ENCODE measurements around the gene SBK1. TPM values are rescaled to one million over a fixed set of nuclear protein-coding genes. Genes with fewer than 3 reads are reported as not detected.

Gene SBK1
- total RNA-seq, 4 donors from 2014 or later, result 0.09 to 0.38 (median 0.12) TPM; not detected in 1

GRCh38 chr16:28311913-28312312 lies 19.6 kb downstream of the SBK1 start:
- no peak for TF ChIP-seq CTCF (IDR thresholded peaks at IDR 0.05)
- DNase-seq (ENCODE audit: low spot score) (no peak), ATAC-seq (ENCODE audit: low FRiP score) (no peak)

- no peak for DNase-seq (ENCODE audit: low spot score)
- ATAC-seq (ENCODE audit: low FRiP score), result no peak
- no peak for TF ChIP-seq CTCF (IDR thresholded peaks at IDR 0.05)
Measured at GRCh38 chr16:28312327-28312726, 20.0 kb downstream of the SBK1 start.

GRCh38 chr16:28313587-28313986 lies 21.3 kb downstream of the SBK1 start:
- ATAC-seq (ENCODE audit: low FRiP score) (no peak), DNase-seq (ENCODE audit: low spot score) (no peak)
- TF ChIP-seq CTCF (IDR thresholded peaks at IDR 0.05), result no peak

- no peak for DNase-seq (ENCODE audit: low spot score)
- no peak for ATAC-seq (ENCODE audit: low FRiP score)
Measured at GRCh38 chr16:28316054-28316453, 23.7 kb downstream of the SBK1 start.

GRCh38 chr16:28317040-28317880 lies 24.9 kb downstream of the SBK1 start:
- TF ChIP-seq CTCF (IDR thresholded peaks at IDR 0.05), result no peak
- no peak for ATAC-seq (ENCODE audit: low FRiP score)
- peak; percentile 32 for DNase-seq (ENCODE audit: low spot score)

More at GRCh38 chr16:28316054-28316453, 23.7 kb downstream of the SBK1 start:
- TF ChIP-seq CTCF (IDR thresholded peaks at IDR 0.05), result no peak

- no peak for ATAC-seq (ENCODE audit: low FRiP score)
- no peak for TF ChIP-seq CTCF (IDR thresholded peaks at IDR 0.05)
- no peak for DNase-seq (ENCODE audit: low spot score)
Measured at GRCh38 chr16:28318042-28318744, 25.9 kb downstream of the SBK1 start.
